ENCODE measurements around the gene BCL2L1. TPM values are rescaled to one million over a fixed set of nuclear protein-coding genes. Genes with fewer than 3 reads are reported as not detected.

The BCL2L1 gene
- total RNA-seq, 1 experiment from 2014 or later, result 226 TPM

GRCh38 chr20:31713312-31714273 is 9.1 kb downstream of the BCL2L1 start:
- H3K4me2 ChIP-seq (ENCODE audit: low read length), result peak overlapping the region; percentile 80
- peaks cover 100% of the 10 kb centered on the region for H3K79me2 ChIP-seq (ENCODE audit: insufficient read depth, low read length)
- peak; percentile 68 for ATAC-seq
- DNase-seq (ENCODE audit: low read depth, low spot score), result peak; percentile 69
- CTCF ChIA-PET, result interaction anchor here (0.9 to 3.7 kb wide), 5 partner anchors 9 to 153 kb away, joined by 3 to 22 read pairs (median 3); no protein-coding TSS in a partner anchor
- peaks cover 9 to 67% of the 10 kb centered on the region in 2 experiments; a peak in 3 of 4 replicates for H3K36me3 ChIP-seq (ENCODE audit: control insufficient read depth in 1 of 2, insufficient read depth in 2 of 2, low read length in 2 of 2)
- no peak overlapping the region for H2AFZ ChIP-seq (ENCODE audit: low read depth, low read length, poor library complexity, severe bottlenecking)
- intact Hi-C loops (cut with micrococcal nuclease), result no loop called here
- H3K9me2 ChIP-seq (ENCODE audit: insufficient read depth), result no peaks in the 10 kb centered on the region
- no peaks in the 10 kb centered on the region for H3K27me3 ChIP-seq (ENCODE audit: insufficient read depth, low read length)
- H4K20me1 ChIP-seq (ENCODE audit: insufficient read depth), result no peaks in the 10 kb centered on the region
- RAD21 ChIA-PET (ENCODE audit: low non-redundant PET in 1 of 2, low total read pairs in 2 of 2, uncharacterized antibody in 2 of 2, unreplicated experiment in 2 of 2), result no interaction called here
- BruUV-seq (replicated peaks), result TSS peak; percentile 88
- H3K4me1 ChIP-seq (ENCODE audit: control insufficient read depth in 1 of 2, insufficient read depth in 2 of 2, low read length in 2 of 2), result peaks cover 89 to 98% of the 10 kb centered on the region in 2 experiments
- H3K27ac ChIP-seq (ENCODE audit: low read depth, low read length), result peak overlapping the region; percentile 98
- peak overlapping the region; percentile 5 to 46 for H3K4me3 ChIP-seq (replicated peaks in 1 of 2; ENCODE audit: low read depth in 1 of 2, low read length in 2 of 2)
- H3K9ac ChIP-seq (ENCODE audit: low read length), result peak overlapping the region; percentile 70
- H3K9me3 ChIP-seq (ENCODE audit: control insufficient read depth in 1 of 2, insufficient read depth in 1 of 2, low read depth in 1 of 2, low read length in 2 of 2), result no peaks in the 10 kb centered on the region
- POLR2A ChIA-PET, result interaction anchor here (0.7 to 4.5 kb wide), 19 partner anchors 9 to 156 kb away, joined by 3 to 40 read pairs (median 4); partner anchors contain the start of genes BCL2L1 and ID1
- TF ChIP-seq POLR2AphosphoS5 (IDR thresholded peaks at IDR 0.05; ENCODE audit: low read depth, low read length) (peak; percentile 47), ELF1 (IDR thresholded peaks at IDR 0.05; ENCODE audit: borderline replicate concordance, low read depth) (no peak; the same call in 1 of the 2 replicates), JUND (IDR thresholded peaks at IDR 0.05) (peak; percentile 55), SIN3A (IDR thresholded peaks at IDR 0.05; ENCODE audit: low read depth) (no peak), EZH2phosphoT487 (IDR thresholded peaks at IDR 0.05; ENCODE audit: borderline replicate concordance) (no peak), EZH2 (IDR thresholded peaks at IDR 0.05) (no peak), SP1 (IDR thresholded peaks at IDR 0.05; ENCODE audit: low read depth) (peak; percentile 79), ZFX (IDR thresholded peaks at IDR 0.05) (no peak), ZNF274 (IDR thresholded peaks at IDR 0.05; ENCODE audit: low read depth, low read length) (no peak), FOSL1 (IDR thresholded peaks at IDR 0.05; ENCODE audit: low read depth) (peak; percentile 72), CEBPB (IDR thresholded peaks at IDR 0.05; ENCODE audit: low read depth) (no peak), SRF (IDR thresholded peaks at IDR 0.05; ENCODE audit: low read depth) (no peak), EGR1 (IDR thresholded peaks at IDR 0.05; ENCODE audit: low read depth) (no peak), YY1 (IDR thresholded peaks at IDR 0.05; ENCODE audit: extremely low read depth, insufficient replicate concordance, low read depth, low read length) (no peak), RAD21 (IDR thresholded peaks at IDR 0.05; ENCODE audit: low read depth) (no peak), POLR2A (IDR thresholded peaks at IDR 0.05; ENCODE audit: borderline replicate concordance, extremely low read depth, insufficient read depth, insufficient read length) (no peak), TCF7L2 (IDR thresholded peaks at IDR 0.05; ENCODE audit: borderline replicate concordance, extremely low read depth, insufficient read depth, insufficient read length) (peak; percentile 37)
- TF ChIP-seq, protein P1, sequence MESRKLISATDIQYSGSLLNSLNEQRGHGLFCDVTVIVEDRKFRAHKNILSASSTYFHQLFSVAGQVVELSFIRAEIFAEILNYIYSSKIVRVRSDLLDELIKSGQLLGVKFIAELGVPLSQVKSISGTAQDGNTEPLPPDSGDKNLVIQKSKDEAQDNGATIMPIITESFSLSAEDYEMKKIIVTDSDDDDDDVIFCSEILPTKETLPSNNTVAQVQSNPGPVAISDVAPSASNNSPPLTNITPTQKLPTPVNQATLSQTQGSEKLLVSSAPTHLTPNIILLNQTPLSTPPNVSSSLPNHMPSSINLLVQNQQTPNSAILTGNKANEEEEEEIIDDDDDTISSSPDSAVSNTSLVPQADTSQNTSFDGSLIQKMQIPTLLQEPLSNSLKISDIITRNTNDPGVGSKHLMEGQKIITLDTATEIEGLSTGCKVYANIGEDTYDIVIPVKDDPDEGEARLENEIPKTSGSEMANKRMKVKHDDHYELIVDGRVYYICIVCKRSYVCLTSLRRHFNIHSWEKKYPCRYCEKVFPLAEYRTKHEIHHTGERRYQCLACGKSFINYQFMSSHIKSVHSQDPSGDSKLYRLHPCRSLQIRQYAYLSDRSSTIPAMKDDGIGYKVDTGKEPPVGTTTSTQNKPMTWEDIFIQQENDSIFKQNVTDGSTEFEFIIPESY (IDR thresholded peaks at IDR 0.05; ENCODE audit: extremely low read depth, insufficient replicate concordance, low read length), result no peak
- TF ChIP-seq, protein P2, sequence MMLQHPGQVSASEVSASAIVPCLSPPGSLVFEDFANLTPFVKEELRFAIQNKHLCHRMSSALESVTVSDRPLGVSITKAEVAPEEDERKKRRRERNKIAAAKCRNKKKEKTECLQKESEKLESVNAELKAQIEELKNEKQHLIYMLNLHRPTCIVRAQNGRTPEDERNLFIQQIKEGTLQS (IDR thresholded peaks at IDR 0.05), result no peak
- TF ChIP-seq, protein P3, sequence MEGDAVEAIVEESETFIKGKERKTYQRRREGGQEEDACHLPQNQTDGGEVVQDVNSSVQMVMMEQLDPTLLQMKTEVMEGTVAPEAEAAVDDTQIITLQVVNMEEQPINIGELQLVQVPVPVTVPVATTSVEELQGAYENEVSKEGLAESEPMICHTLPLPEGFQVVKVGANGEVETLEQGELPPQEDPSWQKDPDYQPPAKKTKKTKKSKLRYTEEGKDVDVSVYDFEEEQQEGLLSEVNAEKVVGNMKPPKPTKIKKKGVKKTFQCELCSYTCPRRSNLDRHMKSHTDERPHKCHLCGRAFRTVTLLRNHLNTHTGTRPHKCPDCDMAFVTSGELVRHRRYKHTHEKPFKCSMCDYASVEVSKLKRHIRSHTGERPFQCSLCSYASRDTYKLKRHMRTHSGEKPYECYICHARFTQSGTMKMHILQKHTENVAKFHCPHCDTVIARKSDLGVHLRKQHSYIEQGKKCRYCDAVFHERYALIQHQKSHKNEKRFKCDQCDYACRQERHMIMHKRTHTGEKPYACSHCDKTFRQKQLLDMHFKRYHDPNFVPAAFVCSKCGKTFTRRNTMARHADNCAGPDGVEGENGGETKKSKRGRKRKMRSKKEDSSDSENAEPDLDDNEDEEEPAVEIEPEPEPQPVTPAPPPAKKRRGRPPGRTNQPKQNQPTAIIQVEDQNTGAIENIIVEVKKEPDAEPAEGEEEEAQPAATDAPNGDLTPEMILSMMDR (IDR thresholded peaks at IDR 0.05 in 2 of 3, conservative IDR thresholded peaks at IDR 0.05 in 1 of 3; ENCODE audit: borderline replicate concordance in 1 of 3, insufficient read depth in 1 of 3, low read depth in 2 of 3, low read length in 2 of 3), result no peak
- TF ChIP-seq, protein P4, sequence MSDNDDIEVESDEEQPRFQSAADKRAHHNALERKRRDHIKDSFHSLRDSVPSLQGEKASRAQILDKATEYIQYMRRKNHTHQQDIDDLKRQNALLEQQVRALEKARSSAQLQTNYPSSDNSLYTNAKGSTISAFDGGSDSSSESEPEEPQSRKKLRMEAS (IDR thresholded peaks at IDR 0.05), result no peak

Measured in HCT116 (cell line).